HTR-8/SVneo (cell line): Measurements from ENCODE around the gene CYP19A1.
"Not testable (repeated sequence)": the region's sequence is repeated elsewhere in the genome, so short reads cannot be mapped to it uniquely, and the experiment has no call there.

Experiments used
- DNase-seq: peaks from one replicate; pipeline ENCODE4 v3.0.0; 2011; ENCODE audit warnings: low spot score, mixed read lengths; ENCODE audit not compliant: insufficient read length
- FAIRE-seq: peaks from 2 replicates; lab custom pipeline; 2011; peaks lifted over from hg19 to GRCh38; lab: Jason Lieb, UNC

Gene CYP19A1

DNA sequence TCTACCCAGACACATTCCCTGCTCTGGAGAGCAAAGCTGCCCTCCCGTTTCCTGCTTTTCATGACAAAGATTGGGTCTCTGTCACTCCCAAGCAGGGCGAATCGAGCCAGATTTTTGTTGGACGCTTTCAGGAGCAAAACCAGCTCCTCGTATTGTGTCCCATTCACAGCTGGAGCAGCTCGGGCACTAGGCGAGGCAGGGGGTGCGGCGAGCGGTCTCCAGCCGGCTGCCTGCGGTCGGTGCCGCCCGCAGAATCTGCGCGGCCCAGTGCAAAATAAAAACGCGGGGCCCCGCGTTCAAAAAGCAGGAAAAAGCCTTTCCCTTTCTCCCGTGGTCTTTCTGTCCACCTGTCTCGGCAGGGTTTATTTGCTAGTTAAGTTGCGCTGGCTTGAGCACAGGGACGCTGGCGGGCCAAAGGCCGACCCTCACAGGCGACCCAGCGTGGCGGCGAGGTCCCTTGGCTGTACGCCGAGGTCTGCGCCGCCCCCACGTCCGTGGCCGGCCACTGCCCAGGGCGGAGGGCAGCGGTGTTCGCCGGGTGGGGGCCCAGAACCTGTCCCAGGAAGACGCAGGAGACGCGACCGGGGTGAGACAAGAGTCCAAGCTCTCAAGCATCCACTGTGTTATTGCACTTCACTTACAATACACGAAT is 71.2 kb downstream of the CYP19A1 start:
- DNase-seq (peak; percentile 10), FAIRE-seq (no peak)

- FAIRE-seq (no peak), DNase-seq (no peak)
Observed at GRCh38 chr15:51266656-51267050, 71.7 kb downstream of the CYP19A1 start.

GRCh38 chr15:51265037-51265555 is 73.3 kb downstream of the CYP19A1 start:
- no peak for FAIRE-seq
- DNase-seq = no peak

DNA sequence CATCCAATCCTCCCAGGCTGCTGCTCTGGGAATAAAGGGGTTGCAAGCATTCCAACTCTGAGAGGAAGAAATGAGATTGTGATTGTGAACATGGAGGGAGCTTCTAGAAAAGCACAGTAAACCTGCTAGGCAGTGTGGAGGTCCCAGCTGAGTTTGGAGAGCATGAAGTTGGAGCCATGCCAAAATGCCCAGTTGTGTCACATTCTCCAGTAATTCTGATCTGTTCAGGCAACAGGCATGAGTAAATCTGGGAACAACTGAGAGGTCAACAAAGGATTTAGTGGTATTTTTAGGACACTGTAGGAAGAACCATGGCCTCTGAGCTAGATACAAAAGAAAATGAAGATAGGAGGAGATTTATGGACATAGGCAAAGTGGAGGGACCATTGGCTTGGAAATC is 74.7 kb downstream of the CYP19A1 start:
- no peak for DNase-seq
- FAIRE-seq = no peak

- FAIRE-seq (no peak), DNase-seq (no peak)
Observed at GRCh38 chr15:51263116-51263515, 75.3 kb downstream of the CYP19A1 start.

DNA sequence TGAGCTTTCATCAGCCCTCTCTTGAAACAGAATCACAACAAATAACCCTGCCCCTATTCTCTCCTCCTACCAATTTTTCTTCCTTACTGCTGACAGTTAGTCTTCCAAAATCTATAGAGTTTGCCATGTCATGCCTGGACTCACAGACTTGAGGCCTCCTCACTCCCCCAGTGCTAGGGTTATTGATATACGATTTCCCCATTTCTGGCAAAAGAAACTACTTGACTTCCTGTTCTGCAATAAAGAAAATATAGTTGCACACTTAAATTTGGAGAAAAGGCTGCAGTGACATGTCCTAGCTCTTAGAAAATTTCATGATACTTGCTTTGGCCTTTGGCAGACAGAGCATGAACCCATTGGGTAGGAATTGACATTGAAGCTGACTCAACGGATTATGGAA is 75.9 kb downstream of the CYP19A1 start:
- no peak for FAIRE-seq
- DNase-seq = no peak

DNA sequence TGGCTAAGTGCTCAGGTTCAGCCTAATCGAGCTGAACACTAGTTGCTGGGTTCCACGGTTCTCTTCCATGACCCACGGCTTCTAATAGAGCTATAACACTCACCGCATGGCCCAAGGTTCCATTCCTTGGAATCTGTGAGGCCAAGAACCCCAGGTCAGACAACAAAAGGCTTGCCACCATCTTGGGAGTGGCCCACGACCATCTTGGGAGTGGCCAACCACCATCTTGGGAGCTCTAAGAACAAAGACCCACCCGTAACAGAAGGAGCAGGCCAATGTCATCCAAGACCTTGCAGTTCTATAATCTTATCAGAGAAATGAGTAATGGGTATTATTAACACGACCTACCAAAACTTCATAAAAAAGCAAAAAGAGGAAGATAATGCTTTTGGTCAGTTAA is 77.3 kb downstream of the CYP19A1 start:
- DNase-seq, FAIRE-seq: not testable (repeated sequence)

DNA sequence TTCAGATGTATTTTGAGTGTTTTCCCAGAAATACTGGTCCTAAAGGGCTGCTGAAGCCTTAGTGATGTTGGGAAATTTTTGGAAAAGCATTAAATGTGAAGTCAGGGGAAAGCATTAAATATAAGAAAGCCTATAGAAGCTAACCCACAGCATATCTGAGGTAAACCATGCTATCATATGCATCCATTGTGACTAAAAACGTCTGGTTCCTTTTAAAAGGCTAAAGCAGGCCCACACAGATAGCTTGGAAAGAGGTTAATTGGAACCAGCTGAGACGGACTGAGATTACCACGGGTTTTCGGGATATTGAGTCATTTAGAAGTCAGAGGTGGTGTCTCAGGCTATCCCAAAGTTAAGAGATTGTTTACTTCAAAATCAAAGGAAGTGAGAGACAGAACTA is 78.2 kb downstream of the CYP19A1 start:
- DNase-seq = no peak
- no peak for FAIRE-seq

DNA sequence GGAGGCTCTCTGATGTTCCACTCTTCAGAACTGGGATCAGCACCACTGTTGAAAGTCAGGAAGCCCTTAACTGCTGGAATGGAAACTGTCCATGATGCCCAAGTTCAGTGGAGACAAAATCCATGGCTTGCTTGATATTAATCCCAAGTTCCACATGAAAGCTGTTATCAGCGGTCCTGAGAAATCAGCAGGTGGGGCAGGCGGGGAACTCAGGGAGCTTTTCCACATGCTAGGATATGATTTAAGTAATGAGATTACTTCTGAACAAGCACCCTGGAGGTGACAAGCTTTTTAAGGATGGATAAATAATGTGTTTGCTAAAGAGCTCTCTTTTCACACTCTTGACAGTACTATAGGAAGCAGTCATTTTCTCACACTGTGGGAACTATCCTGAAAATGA is 82.9 kb downstream of the CYP19A1 start:
- DNase-seq (no peak), FAIRE-seq (no peak)

- no peak for FAIRE-seq
- DNase-seq = no peak
Observed at GRCh38 chr15:51253366-51253765, 85.0 kb downstream of the CYP19A1 start.

- no peak for FAIRE-seq
- DNase-seq = no peak
Observed at GRCh38 chr15:51252671-51253070, 85.7 kb downstream of the CYP19A1 start.

DNA sequence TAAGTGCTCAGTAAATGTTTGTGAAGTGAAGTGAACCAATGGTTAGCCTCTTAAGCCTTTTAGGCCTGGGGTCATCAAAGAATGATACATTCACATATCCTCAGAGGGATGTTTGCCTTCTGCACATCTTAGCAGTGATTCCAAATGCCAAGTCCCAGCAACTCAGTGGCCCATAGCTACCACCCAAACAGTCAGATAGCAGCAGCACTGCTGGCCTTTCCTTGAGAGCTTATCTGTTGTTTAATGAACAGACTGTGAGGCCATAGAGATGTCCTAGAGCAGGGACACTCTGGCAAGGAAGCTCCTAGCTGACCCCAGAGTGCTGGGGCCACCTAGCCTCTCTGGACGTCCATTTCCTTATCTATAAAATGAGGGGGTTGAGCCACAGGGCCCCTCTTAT is 86.8 kb downstream of the CYP19A1 start:
- FAIRE-seq = no peak
- DNase-seq = no peak

DNA sequence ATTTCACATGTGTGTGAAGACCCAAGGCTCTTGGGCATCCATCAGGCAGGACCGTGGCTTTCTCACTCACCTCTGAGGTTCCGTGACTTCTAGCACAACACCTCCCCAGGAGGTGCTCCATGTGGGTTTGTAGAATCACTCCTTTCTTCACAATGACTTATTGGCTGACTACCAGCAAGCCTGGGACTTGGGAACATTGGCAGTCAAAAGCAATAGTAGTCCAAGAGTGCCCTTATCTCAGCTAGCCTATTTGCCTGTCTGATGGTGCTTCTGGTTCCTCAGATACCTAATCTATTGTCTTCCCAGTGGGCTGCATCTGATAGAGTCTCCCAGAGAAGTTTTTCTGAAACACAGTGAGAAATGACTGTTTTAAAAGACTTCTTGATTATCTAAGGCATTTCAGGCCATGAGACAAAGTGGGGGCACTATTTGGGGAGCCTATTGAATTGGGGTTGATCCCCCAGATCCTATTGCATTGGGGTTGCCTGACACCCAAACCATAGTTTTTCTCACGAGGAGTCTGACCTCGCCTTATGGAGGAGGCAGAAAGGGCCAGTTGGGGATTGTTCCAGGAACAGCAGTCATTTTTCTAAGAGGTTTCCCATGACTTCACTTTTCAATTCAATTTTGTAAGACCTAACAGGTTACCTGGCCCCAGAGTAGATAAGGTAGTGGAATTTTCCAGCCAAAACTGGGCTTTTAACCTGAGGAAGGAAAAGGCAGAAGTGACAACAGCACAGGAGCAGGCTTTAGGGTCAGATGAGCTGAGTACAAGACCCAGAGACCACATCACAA is 88.0 kb downstream of the CYP19A1 start:
- no peak for DNase-seq
- no peak for FAIRE-seq

- FAIRE-seq = no peak
Observed at GRCh38 chr15:51245628-51246027, 92.8 kb downstream of the CYP19A1 start.

GRCh38 chr15:51244423-51244869 is 94.0 kb downstream of the CYP19A1 start:
- DNase-seq (no peak), FAIRE-seq (no peak)

More at GRCh38 chr15:51245628-51246027, 92.8 kb downstream of the CYP19A1 start:
- no peak for DNase-seq

DNA sequence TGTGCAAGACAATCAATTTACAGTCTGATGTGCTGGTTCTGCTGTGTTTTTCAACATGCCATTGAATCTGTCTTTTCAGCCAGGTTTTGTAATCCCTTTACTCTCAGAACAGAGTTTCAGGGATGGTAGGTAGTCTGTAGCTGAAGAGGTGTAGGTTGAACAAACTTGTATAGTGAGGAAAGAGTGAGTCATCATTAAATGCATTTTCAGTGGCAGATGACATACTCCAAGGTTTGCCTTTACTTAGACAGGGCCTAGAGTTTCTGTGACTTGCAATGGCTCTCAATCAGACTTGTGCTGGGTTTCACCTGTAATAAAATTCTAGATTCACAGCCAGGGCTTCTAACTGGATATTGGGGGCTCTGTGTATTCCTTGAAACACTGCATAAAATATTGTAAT is 94.6 kb downstream of the CYP19A1 start:
- FAIRE-seq = peak; percentile 9
- DNase-seq = no peak

GRCh38 chr15:51240066-51240465 is 98.3 kb downstream of the CYP19A1 start:
- DNase-seq = no peak
- FAIRE-seq = no peak

DNA sequence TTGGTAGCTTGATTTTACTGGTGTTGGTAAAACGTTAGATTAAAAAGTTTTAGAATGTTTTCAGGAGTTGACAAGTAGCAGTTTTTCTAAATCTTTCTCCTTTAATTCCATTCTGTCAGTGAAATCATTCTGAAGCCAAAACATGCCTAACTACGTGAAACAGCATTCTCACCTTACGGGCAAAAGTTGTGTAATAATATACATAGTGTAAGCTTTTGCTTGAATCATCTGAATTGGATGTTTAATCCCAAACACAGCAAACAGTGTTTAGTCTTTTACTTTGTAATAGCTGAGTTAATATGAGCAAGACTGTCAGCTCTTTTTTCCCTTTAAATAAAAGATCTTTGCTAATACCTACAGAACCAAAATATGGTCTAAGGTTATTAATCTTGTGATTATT is 100.6 kb downstream of the CYP19A1 start:
- no peak for FAIRE-seq

DNA sequence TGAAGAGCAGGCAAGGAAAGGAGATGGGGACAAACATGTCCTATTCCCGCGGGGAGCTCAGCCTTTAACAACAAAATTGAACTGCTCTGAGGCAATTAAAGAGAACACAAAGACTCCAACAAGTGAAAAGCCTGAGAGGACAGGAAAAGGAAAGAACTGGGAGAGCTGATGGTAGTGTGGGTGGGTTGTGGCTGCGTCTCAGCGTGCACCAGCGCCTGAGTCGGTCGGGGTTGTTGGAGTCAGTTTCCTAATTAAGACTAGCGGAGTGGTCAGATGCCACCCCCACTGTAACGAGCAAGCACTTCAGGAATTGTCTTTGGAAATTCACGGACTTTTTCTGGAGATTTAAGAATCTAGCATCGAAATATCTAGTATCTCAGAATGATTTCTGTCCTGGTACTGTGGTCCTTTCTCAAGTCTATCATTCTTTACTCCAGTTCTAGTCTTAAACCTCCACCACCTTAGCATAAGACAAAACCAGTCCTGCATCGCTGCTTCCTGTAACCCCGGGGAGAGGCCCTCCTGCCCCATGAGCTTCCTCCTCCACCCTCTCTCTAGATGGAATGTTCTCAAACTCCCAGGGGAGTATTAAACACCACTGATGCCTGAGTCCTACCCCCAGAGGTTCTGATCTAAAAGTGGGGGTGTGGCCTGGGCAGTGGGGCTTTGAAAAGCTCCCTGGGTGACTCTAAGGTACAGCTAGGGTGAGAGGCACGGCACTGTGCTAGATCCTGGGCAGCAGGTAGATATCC is 104.0 kb downstream of the CYP19A1 start:
- FAIRE-seq = no peak
- DNase-seq = no peak

More for the DNA sequence above, 100.6 kb downstream of the CYP19A1 start:
- no peak for DNase-seq

GRCh38 chr15:51232581-51232980 is 105.8 kb downstream of the CYP19A1 start:
- no peak for FAIRE-seq
- DNase-seq = no peak

DNA sequence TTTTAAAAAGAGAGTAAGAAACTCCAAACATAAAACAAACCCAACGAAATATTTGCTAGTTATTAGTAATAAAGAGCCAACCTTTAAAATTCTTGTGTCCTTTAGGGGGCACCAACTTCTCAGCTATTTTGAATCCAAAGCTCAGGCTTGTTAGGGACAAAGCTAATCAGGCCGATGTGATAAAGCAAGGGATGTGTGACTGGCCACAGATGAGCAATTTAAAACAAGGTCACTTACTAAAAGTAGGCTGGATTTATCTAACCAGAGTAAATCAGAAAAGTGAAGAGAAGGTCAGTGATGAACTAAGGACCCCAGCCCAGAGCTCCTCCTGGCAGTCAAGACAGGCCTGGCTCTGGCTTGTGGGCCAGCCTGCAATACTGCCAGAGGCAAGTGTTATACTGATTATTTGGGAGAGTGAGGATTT is 108.5 kb downstream of the CYP19A1 start:
- no peak for FAIRE-seq
- no peak for DNase-seq
